ENCODE results near the gene NFS1. TPM values are rescaled to one million over a fixed set of nuclear protein-coding genes. Genes with fewer than 3 reads are reported as not detected.
A peak's percentile ranks its signal among the peaks of the same experiment; 100 is the strongest.

The NFS1 gene
- polyA plus RNA-seq, 2 of the 4 experiments (the other 2 are of a cell fraction) = 44.0 to 50.5 TPM

DNA sequence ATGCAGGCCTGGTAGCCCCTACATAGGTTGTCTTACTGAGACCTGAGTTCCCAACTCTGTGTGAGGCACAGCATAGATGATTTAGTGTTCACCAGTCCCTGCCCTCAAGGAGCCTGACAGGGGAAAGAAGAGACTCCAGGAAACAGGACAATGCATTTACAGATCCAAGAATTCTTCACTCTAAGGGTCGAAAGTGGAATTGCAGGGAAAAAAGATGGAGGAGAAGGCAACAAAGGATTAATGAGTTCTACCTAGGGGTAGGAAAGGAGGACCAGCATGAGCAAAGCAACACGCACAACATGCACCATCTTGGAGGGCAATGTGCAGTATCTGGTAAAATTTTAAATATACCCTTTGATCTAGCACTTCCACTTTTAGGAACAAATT is 77.6 kb downstream of the NFS1 start:
- H3K4me2 ChIP-seq = no peak overlapping the region
- FAIRE-seq (no peak), ATAC-seq (no peak), DNase-seq (ENCODE audit: low read depth in 1 of 2, low spot score in 1 of 2) (peak in 1 of 2 experiments; percentile 38)
- H3K9me3 ChIP-seq = no peaks in the 10 kb centered on the region
- no peak overlapping the region for H3K4me3 ChIP-seq
- no peak overlapping the region for H3K27ac ChIP-seq
- WGBS (ENCODE audit: missing lambda C conversion rate) = 83% methylated on average over 2 of the region's 2 CpGs
- TF ChIP-seq EP300 (IDR thresholded peaks at IDR 0.05) (no peak), SREBF2 (IDR thresholded peaks at IDR 0.05) (no peak), KDM5A (IDR thresholded peaks at IDR 0.05) (no peak), MAZ (IDR thresholded peaks at IDR 0.05; ENCODE audit: borderline replicate concordance, low read depth, low read length) (no peak), PHF8 (IDR thresholded peaks at IDR 0.05; ENCODE audit: borderline replicate concordance, low read depth) (no peak), MYC (IDR thresholded peaks at IDR 0.05; ENCODE audit: borderline replicate concordance, low read length) (no peak), JUNB (IDR thresholded peaks at IDR 0.05) (no peak), HOXA7 (CRISPR knock-in tag; IDR thresholded peaks at IDR 0.05) (no peak), RFX5 (IDR thresholded peaks at IDR 0.05) (no peak), CHD2 (IDR thresholded peaks at IDR 0.05; ENCODE audit: low read length, partially characterized antibody) (no peak), NR3C1 (IDR thresholded peaks at IDR 0.05) (no peak), TP53 (CRISPR knock-in tag; IDR thresholded peaks at IDR 0.05) (no peak), GATA3 (IDR thresholded peaks at IDR 0.05; ENCODE audit: borderline replicate concordance) (no peak), CBX2 (IDR thresholded peaks at IDR 0.05; ENCODE audit: borderline replicate concordance, low read depth) (no peak)
- TF ChIP-seq, protein P1, sequence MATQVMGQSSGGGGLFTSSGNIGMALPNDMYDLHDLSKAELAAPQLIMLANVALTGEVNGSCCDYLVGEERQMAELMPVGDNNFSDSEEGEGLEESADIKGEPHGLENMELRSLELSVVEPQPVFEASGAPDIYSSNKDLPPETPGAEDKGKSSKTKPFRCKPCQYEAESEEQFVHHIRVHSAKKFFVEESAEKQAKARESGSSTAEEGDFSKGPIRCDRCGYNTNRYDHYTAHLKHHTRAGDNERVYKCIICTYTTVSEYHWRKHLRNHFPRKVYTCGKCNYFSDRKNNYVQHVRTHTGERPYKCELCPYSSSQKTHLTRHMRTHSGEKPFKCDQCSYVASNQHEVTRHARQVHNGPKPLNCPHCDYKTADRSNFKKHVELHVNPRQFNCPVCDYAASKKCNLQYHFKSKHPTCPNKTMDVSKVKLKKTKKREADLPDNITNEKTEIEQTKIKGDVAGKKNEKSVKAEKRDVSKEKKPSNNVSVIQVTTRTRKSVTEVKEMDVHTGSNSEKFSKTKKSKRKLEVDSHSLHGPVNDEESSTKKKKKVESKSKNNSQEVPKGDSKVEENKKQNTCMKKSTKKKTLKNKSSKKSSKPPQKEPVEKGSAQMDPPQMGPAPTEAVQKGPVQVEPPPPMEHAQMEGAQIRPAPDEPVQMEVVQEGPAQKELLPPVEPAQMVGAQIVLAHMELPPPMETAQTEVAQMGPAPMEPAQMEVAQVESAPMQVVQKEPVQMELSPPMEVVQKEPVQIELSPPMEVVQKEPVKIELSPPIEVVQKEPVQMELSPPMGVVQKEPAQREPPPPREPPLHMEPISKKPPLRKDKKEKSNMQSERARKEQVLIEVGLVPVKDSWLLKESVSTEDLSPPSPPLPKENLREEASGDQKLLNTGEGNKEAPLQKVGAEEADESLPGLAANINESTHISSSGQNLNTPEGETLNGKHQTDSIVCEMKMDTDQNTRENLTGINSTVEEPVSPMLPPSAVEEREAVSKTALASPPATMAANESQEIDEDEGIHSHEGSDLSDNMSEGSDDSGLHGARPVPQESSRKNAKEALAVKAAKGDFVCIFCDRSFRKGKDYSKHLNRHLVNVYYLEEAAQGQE (IDR thresholded peaks at IDR 0.05) = no peak
- TF ChIP-seq, protein P2, sequence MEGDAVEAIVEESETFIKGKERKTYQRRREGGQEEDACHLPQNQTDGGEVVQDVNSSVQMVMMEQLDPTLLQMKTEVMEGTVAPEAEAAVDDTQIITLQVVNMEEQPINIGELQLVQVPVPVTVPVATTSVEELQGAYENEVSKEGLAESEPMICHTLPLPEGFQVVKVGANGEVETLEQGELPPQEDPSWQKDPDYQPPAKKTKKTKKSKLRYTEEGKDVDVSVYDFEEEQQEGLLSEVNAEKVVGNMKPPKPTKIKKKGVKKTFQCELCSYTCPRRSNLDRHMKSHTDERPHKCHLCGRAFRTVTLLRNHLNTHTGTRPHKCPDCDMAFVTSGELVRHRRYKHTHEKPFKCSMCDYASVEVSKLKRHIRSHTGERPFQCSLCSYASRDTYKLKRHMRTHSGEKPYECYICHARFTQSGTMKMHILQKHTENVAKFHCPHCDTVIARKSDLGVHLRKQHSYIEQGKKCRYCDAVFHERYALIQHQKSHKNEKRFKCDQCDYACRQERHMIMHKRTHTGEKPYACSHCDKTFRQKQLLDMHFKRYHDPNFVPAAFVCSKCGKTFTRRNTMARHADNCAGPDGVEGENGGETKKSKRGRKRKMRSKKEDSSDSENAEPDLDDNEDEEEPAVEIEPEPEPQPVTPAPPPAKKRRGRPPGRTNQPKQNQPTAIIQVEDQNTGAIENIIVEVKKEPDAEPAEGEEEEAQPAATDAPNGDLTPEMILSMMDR (IDR thresholded peaks at IDR 0.05) = no peak
- TF ChIP-seq, protein P3, sequence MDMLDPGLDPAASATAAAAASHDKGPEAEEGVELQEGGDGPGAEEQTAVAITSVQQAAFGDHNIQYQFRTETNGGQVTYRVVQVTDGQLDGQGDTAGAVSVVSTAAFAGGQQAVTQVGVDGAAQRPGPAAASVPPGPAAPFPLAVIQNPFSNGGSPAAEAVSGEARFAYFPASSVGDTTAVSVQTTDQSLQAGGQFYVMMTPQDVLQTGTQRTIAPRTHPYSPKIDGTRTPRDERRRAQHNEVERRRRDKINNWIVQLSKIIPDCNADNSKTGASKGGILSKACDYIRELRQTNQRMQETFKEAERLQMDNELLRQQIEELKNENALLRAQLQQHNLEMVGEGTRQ (IDR thresholded peaks at IDR 0.05) = no peak
- TF ChIP-seq, protein P4, sequence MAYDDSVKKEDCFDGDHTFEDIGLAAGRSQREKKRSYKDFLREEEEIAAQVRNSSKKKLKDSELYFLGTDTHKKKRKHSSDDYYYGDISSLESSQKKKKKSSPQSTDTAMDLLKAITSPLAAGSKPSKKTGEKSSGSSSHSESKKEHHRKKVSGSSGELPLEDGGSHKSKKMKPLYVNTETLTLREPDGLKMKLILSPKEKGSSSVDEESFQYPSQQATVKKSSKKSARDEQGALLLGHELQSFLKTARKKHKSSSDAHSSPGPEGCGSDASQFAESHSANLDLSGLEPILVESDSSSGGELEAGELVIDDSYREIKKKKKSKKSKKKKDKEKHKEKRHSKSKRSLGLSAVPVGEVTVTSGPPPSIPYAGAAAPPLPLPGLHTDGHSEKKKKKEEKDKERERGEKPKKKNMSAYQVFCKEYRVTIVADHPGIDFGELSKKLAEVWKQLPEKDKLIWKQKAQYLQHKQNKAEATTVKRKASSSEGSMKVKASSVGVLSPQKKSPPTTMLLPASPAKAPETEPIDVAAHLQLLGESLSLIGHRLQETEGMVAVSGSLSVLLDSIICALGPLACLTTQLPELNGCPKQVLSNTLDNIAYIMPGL (CRISPR knock-in tag; IDR thresholded peaks at IDR 0.05; ENCODE audit: borderline replicate concordance) = no peak
- TF ChIP-seq, protein P5, sequence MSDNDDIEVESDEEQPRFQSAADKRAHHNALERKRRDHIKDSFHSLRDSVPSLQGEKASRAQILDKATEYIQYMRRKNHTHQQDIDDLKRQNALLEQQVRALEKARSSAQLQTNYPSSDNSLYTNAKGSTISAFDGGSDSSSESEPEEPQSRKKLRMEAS (IDR thresholded peaks at IDR 0.05) = no peak
- peaks cover 26% of the 10 kb centered on the region for H3K4me1 ChIP-seq
- ChIA-PET CTCF (interaction anchor here (0.8 to 5.2 kb wide), 9 partner anchors 9 to 332 kb away, joined by 3 to 73 read pairs (median 6); partner anchors contain the start of gene SCAND1), POLR2A (no interaction called here)
